ENCODE data around the gene HES1. TPM values are rescaled to one million over a fixed set of nuclear protein-coding genes. Genes with fewer than 3 reads are reported as not detected.
A peak's percentile ranks its signal among the peaks of the same experiment; 100 is the strongest.

HES1 gene
- total and polyA plus RNA-seq, 9 of the 15 experiments (the other 6 are each of a cell fraction or from before 2014, with no cell fraction given) = 3.4 to 37.0 (median 19.3) TPM

DNA sequence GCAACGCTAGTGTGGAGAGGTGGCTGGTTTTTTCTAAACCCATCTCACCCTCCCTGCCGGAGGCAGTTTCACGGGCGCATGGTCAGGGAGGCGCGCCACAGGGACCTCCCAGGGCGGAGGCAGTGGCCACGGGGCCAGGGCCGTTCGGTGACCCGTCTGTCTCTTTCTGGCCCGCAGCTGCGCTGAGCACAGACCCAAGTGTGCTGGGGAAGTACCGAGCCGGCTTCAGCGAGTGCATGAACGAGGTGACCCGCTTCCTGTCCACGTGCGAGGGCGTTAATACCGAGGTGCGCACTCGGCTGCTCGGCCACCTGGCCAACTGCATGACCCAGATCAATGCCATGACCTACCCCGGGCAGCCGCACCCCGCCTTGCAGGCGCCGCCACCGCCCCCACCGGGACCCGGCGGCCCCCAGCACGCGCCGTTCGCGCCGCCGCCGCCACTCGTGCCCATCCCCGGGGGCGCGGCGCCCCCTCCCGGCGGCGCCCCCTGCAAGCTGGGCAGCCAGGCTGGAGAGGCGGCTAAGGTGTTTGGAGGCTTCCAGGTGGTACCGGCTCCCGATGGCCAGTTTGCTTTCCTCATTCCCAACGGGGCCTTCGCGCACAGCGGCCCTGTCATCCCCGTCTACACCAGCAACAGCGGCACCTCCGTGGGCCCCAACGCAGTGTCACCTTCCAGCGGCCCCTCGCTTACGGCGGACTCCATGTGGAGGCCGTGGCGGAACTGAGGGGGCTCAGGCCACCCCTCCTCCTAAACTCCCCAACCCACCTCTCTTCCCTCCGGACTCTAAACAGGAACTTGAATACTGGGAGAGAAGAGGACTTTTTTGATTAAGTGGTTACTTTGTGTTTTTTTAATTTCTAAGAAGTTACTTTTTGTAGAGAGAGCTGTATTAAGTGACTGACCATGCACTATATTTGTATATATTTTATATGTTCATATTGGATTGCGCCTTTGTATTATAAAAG, 1.8 kb downstream of the HES1 start (continued):
- no peak for TF ChIP-seq BRF1 (IDR thresholded peaks at IDR 0.05; ENCODE audit: borderline replicate concordance, extremely low read depth, insufficient read length)
- TF ChIP-seq ZNF766 (CRISPR knock-in tag; conservative IDR thresholded peaks at IDR 0.05) = no peak
- TF ChIP-seq NFXL1 (CRISPR knock-in tag; IDR thresholded peaks at IDR 0.05) = no peak; the same call in 1 of the 2 replicates
- TF ChIP-seq SNIP1 (IDR thresholded peaks at IDR 0.05; ENCODE audit: low read depth) = no peak
- TF ChIP-seq ETV6 (IDR thresholded peaks at IDR 0.05; ENCODE audit: borderline replicate concordance in 1 of 2, low read depth in 2 of 2, low read length in 1 of 2) = no peak
- TF ChIP-seq ETV6 (CRISPR knock-in tag; IDR thresholded peaks at IDR 0.05; ENCODE audit: borderline replicate concordance) = no peak

DNA sequence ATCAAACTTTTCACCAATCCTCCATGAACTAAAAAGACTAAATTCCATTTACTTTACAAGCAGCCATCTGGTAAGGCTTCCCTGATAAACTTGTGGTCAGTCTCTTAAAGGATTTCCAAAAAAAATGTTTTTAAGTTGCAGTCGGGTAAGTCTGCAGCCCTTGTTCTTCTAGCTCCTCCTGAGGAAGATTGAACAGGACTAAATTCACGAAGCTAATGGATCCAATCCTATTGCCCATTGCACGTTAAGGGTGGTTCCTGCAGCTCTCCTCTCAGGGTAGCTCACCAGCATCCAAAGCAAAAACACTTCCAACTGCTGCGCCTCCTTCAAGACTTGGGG, 2.8 kb downstream of the HES1 start:
- Histone ChIP-seq H2AFZ (ENCODE audit: low read depth, low read length) (peak overlapping the region; percentile 7; the same call in 1 of the 2 replicates), H3K4me1 (replicated peaks in 1 of 2; ENCODE audit: control insufficient read depth in 2 of 2, insufficient read depth in 2 of 2, low read length in 2 of 2) (peaks cover 37 to 72% of the 10 kb centered on the region in 2 experiments), H3K27me3 (ENCODE audit: control insufficient read depth in 2 of 2, insufficient read depth in 2 of 2, low read length in 2 of 2) (no peaks in the 10 kb centered on the region), H3K27ac (ENCODE audit: extremely low read depth, low read depth, low read length) (peak overlapping the region; percentile 97), H3K9me1 (ENCODE audit: control insufficient read depth, insufficient read depth, low read length) (peaks cover under 1% of the 10 kb centered on the region), H4K20me1 (replicated peaks; ENCODE audit: control insufficient read depth, insufficient read depth, low read length) (no peaks in the 10 kb centered on the region), H3K4me3 (peak overlapping the region; percentile 54; the same call in 1 of the 2 replicates), H3K9ac (ENCODE audit: insufficient read depth in 1 of 2, low read depth in 2 of 2, low read length in 2 of 2) (peak overlapping the region; percentile 78 to 83; a peak in 3 of 4 replicates), H3K79me2 (ENCODE audit: control insufficient read depth, insufficient read depth, low read length) (peaks cover 33% of the 10 kb centered on the region), H3K4me2 (ENCODE audit: insufficient read depth, low read length) (peak overlapping the region; percentile 64), H3K36me3 (ENCODE audit: control insufficient read depth, insufficient read depth, low read length) (peaks cover 11% of the 10 kb centered on the region; the same call in 1 of the 3 replicates), H3K9me3 (replicated peaks; ENCODE audit: control insufficient read depth, insufficient read depth, low read depth, low read length) (no peaks in the 10 kb centered on the region)
- no peak for ATAC-seq
- peak; percentile 37 for FAIRE-seq
- BruUV-seq (replicated peaks) = no TSS peak
- CTCF ChIA-PET (ENCODE audit: low intra/inter-chr PET ratio) = interaction anchor here (2.6 kb wide), 1 partner anchor 351 kb away, joined by 13 read pairs; no protein-coding TSS in a partner anchor
- WGBS (ENCODE audit: insufficient coverage, low coverage, missing lambda C conversion rate) = 2% methylated on average over 4 of the region's 4 CpGs
- intact Hi-C loops (cut with micrococcal nuclease) (loop anchor here (5.0 to 10.0 kb wide), 4 partner anchors 164 to 476 kb away; no protein-coding TSS in a partner anchor), in situ Hi-C loops (cut with MboI) (loop anchor here (5.0 kb wide), 1 partner anchor 351 kb away; no protein-coding TSS in a partner anchor)
- DNase-seq (ENCODE audit: extremely low read depth in 1 of 4, low spot score in 3 of 4) = no peak
- POLR2A ChIA-PET = interaction anchor here (0.6 to 4.9 kb wide), 38 partner anchors 8 to 417 kb away, joined by 3 to 48 read pairs (median 4); no protein-coding TSS in a partner anchor
- TF ChIP-seq NCOA4 (IDR thresholded peaks at IDR 0.05; ENCODE audit: partially characterized antibody) (no peak), TSC22D4 (tag; IDR thresholded peaks at IDR 0.05) (no peak), BDP1 (IDR thresholded peaks at IDR 0.05; ENCODE audit: insufficient read depth, insufficient read length) (no peak), CTBP1 (IDR thresholded peaks at IDR 0.05; ENCODE audit: borderline replicate concordance) (no peak), SRF (CRISPR knock-in tag; IDR thresholded peaks at IDR 0.05) (peak in 1 of 2 experiments; percentile 29; a peak in 1 of 4 replicates), CHD1 (IDR thresholded peaks at IDR 0.05; ENCODE audit: low read length) (peak; percentile 60), MYBL2 (IDR thresholded peaks at IDR 0.05; ENCODE audit: low read depth) (no peak), MYBL2 (CRISPR knock-in tag; IDR thresholded peaks at IDR 0.05; ENCODE audit: borderline replicate concordance) (no peak), NFE2 (IDR thresholded peaks at IDR 0.05; ENCODE audit: low read depth) (no peak)
- TF ChIP-seq, protein P1, sequence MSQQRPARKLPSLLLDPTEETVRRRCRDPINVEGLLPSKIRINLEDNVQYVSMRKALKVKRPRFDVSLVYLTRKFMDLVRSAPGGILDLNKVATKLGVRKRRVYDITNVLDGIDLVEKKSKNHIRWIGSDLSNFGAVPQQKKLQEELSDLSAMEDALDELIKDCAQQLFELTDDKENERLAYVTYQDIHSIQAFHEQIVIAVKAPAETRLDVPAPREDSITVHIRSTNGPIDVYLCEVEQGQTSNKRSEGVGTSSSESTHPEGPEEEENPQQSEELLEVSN (IDR thresholded peaks at IDR 0.05; ENCODE audit: borderline replicate concordance in 1 of 2, extremely low read depth in 1 of 2, insufficient read depth in 1 of 2, insufficient read length in 1 of 2, low read depth in 1 of 2, low read length in 1 of 2, poor library complexity in 1 of 2, severe bottlenecking in 1 of 2) = no peak
